Iris pigment epithelial cell (primary cell): ENCODE measurements around the gene TMEM63B.
"Not testable (repeated sequence)": the region's sequence is repeated elsewhere in the genome, so short reads cannot be mapped to it uniquely, and the experiment has no call there.

ENCODE experiments used
- DNase-seq: peaks from one replicate; pipeline ENCODE4 v3.0.0-alpha.2; 2011; ENCODE audit warnings: low read depth

Gene TMEM63B

GRCh38 chr6:44172731-44173500 is 45.6 kb downstream of the TMEM63B start:
- peak; percentile 61 for DNase-seq

DNA sequence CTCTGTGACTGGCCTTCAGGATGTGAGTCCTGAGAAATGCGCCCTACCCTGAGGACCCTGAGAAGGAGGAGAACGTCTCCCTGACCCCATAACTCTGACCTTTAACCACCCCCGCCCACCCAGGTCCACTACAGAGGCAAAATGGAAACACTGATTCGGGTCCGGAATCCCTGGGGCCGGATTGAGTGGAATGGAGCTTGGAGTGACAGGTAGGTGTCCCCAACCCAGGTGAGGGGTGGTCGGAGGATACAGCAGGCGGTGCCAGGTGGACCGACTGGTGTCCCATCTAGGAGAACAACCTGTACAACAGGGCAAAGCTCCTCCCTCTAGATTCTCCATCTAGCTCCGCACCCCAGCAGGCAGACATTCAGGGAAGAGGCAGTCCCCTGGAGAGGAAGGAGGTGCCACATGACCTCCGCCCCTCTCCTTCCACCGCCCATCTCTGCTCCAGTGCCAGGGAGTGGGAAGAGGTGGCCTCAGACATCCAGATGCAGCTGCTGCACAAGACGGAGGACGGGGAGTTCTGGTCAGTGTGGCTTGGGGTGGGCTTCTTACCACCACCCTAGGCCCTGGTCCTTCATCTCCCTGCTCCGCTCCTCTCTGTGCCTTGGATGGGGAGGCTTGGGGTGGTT is 48.9 kb downstream of the TMEM63B start:
- no peak for DNase-seq

- DNase-seq, result no peak
Measured at GRCh38 chr6:44176762-44177509, 49.6 kb downstream of the TMEM63B start.

GRCh38 chr6:44177691-44178423 is 50.5 kb downstream of the TMEM63B start:
- peak; percentile 51 for DNase-seq

- no peak for DNase-seq
Measured at GRCh38 chr6:44178424-44179071, 51.2 kb downstream of the TMEM63B start.

DNA sequence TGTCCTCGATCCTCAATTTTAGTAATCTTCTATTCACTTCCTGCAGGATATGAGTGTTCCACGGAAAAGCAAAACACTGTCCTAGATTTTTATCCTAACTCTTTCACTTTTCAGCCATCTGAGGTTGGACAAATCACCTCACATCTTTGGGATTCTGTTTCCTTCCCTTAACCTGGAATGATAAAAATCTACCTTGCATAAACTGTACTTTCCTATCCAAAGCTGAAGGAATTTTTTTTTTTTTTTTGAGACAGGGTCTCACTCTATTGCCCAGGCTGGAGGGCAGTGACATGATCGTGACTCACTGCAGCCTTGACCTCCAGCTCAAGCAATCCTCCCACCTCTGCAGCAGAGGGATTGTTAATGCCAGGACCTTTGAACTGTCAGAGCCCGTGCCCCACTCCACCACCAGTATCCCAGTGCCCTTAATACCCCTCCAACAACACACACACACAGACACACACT is 51.8 kb downstream of the TMEM63B start:
- no peak for DNase-seq

- DNase-seq, result no peak
Measured at GRCh38 chr6:44179648-44180047, 52.3 kb downstream of the TMEM63B start.

GRCh38 chr6:44180406-44180805 is 53.1 kb downstream of the TMEM63B start:
- no peak for DNase-seq

DNA sequence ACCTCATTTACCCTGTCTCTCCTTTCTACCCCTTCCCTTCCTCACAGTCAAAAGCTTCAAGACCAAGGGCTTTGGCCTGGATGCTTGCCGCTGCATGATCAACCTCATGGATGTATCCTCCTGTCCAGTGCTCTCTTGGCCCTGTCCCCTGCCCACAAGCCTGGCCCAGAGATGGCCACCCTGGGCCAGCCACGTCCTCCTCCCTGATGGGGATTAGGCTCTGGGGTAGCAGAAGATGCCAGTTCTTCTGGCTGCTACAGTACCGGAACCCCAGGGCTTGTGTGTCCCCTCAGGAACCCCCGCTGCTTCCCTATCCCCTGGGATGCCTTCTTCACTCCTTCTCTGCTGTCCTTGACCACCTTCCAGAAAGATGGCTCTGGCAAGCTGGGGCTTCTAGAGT is 53.5 kb downstream of the TMEM63B start:
- no peak for DNase-seq

GRCh38 chr6:44181784-44182183 is 54.4 kb downstream of the TMEM63B start:
- DNase-seq, result not testable (repeated sequence)

DNA sequence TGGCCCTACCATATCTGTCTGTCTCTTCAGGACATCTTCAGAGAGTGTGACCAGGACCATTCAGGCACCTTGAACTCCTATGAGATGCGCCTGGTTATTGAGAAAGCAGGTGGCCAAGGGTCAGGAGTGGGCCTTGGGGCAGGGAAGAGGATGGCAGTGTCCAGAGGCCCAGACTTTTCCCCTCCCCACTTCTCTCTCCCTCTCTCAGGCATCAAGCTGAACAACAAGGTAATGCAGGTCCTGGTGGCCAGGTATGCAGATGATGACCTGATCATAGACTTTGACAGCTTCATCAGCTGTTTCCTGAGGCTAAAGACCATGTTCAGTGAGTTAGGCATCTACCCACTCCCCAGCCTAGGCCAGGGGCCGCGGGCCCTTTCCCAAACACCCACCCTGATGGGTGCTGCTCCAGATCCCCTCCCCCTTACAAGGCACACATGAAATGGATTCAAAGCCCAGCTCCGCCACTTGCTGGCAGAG is 55.6 kb downstream of the TMEM63B start:
- DNase-seq, result no peak

GRCh38 chr6:44183783-44184182 is 56.4 kb downstream of the TMEM63B start:
- DNase-seq, result no peak

DNA sequence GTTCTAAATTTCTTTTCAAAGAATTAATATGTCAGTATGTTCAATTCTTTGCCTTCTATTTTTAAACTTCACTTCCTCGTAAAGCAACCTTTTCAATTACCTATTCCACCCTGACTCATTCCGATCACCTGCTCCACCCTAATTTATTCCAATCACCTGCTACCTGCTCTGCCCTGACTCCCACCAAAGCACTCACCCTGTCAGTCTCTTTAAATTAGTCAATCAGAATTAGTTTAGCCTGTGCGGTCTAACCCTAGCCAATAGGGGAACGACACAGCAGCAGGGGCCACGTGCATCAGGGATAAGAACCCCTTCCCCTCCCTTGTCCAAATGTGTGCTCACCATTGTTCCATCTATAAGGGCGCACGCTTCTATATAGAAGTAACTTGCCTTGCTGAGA is 58.0 kb downstream of the TMEM63B start:
- not testable (repeated sequence) for DNase-seq

DNA sequence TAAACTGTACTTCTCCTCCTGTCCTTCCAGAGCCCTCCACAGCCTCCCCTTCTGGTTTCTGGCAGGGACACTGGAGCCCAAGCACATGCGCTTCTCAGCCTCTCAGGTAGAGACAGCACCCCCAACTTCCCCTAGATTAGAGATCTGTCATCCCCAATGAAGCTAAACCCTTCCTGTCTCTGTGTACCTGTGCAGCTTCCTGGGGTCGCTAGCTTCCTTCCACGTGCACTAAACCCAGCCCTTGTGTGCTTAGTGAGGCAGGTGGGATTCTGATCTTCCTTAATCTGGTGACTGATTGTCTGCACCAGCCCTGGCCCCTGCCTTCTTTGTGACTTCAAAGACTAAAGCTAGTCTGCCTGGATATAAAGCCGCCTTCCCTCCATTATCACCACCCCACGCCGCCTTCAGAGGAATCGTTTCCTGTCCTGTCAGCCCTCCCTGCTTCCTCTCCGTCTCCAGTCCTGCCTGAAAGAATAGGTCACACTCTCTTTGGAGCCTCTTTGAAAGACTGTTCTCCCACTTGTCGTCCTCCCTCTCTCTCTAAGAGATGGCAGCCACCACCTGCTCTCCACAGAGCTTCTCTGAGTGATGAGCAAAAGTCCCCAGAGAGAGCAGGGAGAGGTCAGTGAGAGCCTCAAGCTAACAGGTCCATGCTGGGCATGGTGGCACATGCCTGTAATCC is 58.7 kb downstream of the TMEM63B start:
- no peak for DNase-seq

DNA sequence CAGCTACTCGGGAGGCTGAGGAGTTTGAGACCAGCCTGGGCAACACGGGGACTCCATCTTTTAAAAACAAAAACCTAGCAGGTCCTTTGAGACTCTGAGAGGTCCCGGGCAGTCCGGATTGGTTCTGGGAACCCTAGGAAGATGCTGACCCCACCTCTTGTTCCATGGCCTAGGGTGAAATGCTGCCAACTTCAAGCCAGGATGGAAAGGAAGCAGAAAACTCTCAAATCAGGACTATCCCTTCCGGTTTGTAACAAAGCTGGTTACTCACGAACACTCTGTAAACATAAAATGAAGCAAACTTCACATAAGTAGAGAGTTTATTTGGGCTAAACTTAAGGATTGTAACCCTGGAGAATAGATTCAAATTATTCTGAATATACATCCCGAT is 59.3 kb downstream of the TMEM63B start:
- no peak for DNase-seq

GRCh38 chr6:44188819-44189218 is 61.5 kb downstream of the TMEM63B start:
- no peak for DNase-seq

- no peak for DNase-seq
Measured at GRCh38 chr6:44189257-44189656, 61.9 kb downstream of the TMEM63B start.

DNA sequence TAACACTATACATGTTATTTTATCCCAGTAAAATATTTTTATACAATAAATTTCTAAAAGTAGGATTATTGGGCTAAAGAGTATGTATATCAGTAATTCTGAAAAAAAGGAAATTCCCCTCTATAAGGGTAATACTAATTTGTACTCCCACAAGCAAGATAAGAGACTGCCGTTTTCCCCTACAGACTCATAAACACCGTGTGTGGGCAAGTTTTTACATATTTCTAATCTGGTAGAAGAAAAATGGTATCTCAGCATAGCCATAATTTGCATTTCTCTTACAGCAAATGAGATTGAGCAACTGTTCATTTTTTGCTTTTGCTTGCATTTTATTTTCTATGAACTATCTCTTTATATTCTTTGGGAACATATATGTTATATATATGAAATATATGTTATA is 63.4 kb downstream of the TMEM63B start:
- DNase-seq, result no peak

DNA sequence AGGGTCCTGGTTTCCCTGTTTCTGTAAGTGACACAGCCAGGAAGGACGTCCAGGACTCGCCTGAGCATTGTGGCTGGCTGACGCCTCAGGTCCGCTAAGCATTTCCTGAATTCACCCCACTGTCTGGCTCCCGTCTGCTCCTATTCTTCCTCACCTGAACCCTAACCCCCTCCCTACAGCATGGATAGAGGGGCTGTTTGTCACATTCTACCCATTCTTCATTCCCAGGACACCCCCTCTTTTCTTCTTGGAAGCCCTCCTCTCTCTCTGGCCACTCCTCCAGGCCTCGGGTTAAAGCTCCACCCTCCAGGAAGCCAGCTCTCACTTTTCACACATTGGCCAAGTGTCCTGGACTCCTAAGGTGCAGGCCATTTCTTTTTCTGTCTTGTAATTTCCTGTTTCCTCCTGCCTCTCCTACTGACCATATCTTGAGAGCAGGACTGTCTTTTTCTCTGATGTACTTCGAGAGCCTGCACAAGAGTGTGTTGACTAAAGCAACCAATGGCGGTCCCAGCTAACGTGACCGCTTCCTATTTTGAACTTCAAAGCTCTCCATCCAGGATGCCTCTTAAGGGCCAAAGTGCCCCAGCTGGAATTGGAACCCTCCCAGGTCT is 65.2 kb downstream of the TMEM63B start:
- DNase-seq, result peak; percentile 12

- no peak for DNase-seq
Measured at GRCh38 chr6:44193307-44193910, 66.1 kb downstream of the TMEM63B start.
